Keratinocyte (primary cell): Measurements from ENCODE around the gene INSYN2A. TPM values are rescaled to one million over a fixed set of nuclear protein-coding genes. Genes with fewer than 3 reads are reported as not detected.

Experiments
- DNase-seq: peaks from one replicate; pipeline ENCODE4 v3.0.0-alpha.2; 2011; ENCODE audit warnings: low read depth, missing footprints, low spot score
- FAIRE-seq: peaks from 2 replicates; lab custom pipeline; 2011; peaks lifted over from hg19 to GRCh38; lab: Jason Lieb, UNC
- H2AFZ ChIP-seq: 2 replicates; pipeline ENCODE4 v1.6.0; 2012; ENCODE audit warnings: low read length, control low read depth, inconsistent platforms; ENCODE audit not compliant: control insufficient read depth
- H3K27ac ChIP-seq: 2 replicates; pipeline ENCODE4 v1.5.1; 2011; ENCODE audit warnings: low read length; ENCODE audit not compliant: control insufficient read depth, insufficient read depth
- H3K27me3 ChIP-seq: 3 replicates; pipeline ENCODE4 v1.6.0; 2011; ENCODE audit warnings: low read length; ENCODE audit not compliant: control insufficient read depth, insufficient read depth; ENCODE audit errors: extremely low read depth
- H3K36me3 ChIP-seq, 2 experiments: 2 replicates in 1 of 2; 3 replicates in 1 of 2; pipeline ENCODE4 v1.5.1; 2011; ENCODE audit warnings: low read length in 2 of 2, mild to moderate bottlenecking in 1 of 2; ENCODE audit not compliant: control insufficient read depth in 2 of 2, insufficient read depth in 2 of 2; ENCODE audit errors: extremely low read depth in 1 of 2
- H3K4me1 ChIP-seq: 3 replicates; pipeline ENCODE4 v1.5.1; 2011; ENCODE audit warnings: low read length; ENCODE audit not compliant: control insufficient read depth, insufficient read depth; ENCODE audit errors: extremely low read depth
- H3K4me2 ChIP-seq: 3 replicates; pipeline ENCODE4 v1.6.0; 2011; ENCODE audit warnings: low read depth, low read length; ENCODE audit not compliant: control insufficient read depth, insufficient read depth; ENCODE audit errors: extremely low read depth
- H3K4me3 ChIP-seq, 3 experiments: fragments of 200-600 bp in 1 of 3; sonication (generic) in 1 of 3; 2 replicates in 2 of 3; 3 replicates in 1 of 3; pipeline ENCODE4 v1.5.1; 2011 to 2016; ENCODE audit warnings: low read length in 3 of 3, mild to moderate bottlenecking in 3 of 3, control low read depth in 2 of 3, inconsistent platforms in 1 of 3, low read depth in 1 of 3, mixed read lengths in 1 of 3, mixed run types in 1 of 3, moderate library complexity in 1 of 3; ENCODE audit not compliant: control insufficient read depth in 2 of 3, insufficient read depth in 2 of 3; ENCODE audit errors: extremely low read depth in 1 of 3
- H3K79me2 ChIP-seq: 2 replicates; pipeline ENCODE4 v1.6.0; 2012; ENCODE audit warnings: low read length; ENCODE audit not compliant: control insufficient read depth, insufficient read depth
- H3K9ac ChIP-seq: 3 replicates; pipeline ENCODE4 v1.6.0; 2011; ENCODE audit warnings: low read length; ENCODE audit not compliant: control insufficient read depth, insufficient read depth; ENCODE audit errors: extremely low read depth
- H3K9me1 ChIP-seq: 3 replicates; pipeline ENCODE4 v1.6.0; 2011; ENCODE audit warnings: low read length; ENCODE audit not compliant: control insufficient read depth, insufficient read depth; ENCODE audit errors: extremely low read depth
- H3K9me3 ChIP-seq: 2 replicates; pipeline ENCODE4 v1.5.1; 2012; ENCODE audit warnings: low read depth, low read length; ENCODE audit not compliant: control insufficient read depth
- H4K20me1 ChIP-seq: 3 replicates; pipeline ENCODE4 v1.6.0; 2011; ENCODE audit warnings: low read length; ENCODE audit not compliant: control insufficient read depth, insufficient read depth; ENCODE audit errors: extremely low read depth
- EZH2 ChIP-seq: IDR thresholded peaks from one replicate; pipeline ENCODE4 v1.6.1; 2012; ENCODE audit warnings: inconsistent platforms, mild to moderate bottlenecking, low read length, moderate library complexity
- dilution Hi-C: fragments of 300-500 bp; cut with MboI; formaldehyde crosslinking; loops from one replicate; pipeline ENCODE4 v1.7.0; 2020; ENCODE audit warnings: low sequenced_read_pairs; ENCODE audit not compliant: extremely low pct_ligation_motif_present
- polyA plus RNA-seq, 5 experiments: library from polyadenylated mRNA; depleted of rRNA in 3 of 5; stranded (reverse) in 3 of 5; stranded (forward) in 1 of 5; unstranded in 1 of 5; fragments of >200 nt; gene quantifications; 1 replicate in 1 of 5; 2 replicates in 3 of 5; 3 replicates in 1 of 5; pipeline versions ENCODE4 v1.2.1 to v1.2.3, GENCODE V29; 2011 to 2012; ENCODE audit warnings: missing spikeins in 2 of 5, low read depth in 1 of 5, low replicate concordance in 1 of 5
- TF ChIP-seq, protein P1 (sequence below), 3 experiments: IDR thresholded peaks in 1 of 3; conservative IDR thresholded peaks in 1 of 3; optimal IDR thresholded peaks in 1 of 3; 2 replicates in 2 of 3; 3 replicates in 1 of 3; pipeline versions ENCODE3 to v1.5.1; 2011; ENCODE audit warnings: low read length in 3 of 3, mild to moderate bottlenecking in 3 of 3, moderate library complexity in 2 of 3, control low read depth in 1 of 3, inconsistent platforms in 1 of 3; ENCODE audit not compliant: insufficient read depth in 2 of 3; ENCODE audit errors: extremely low read depth in 1 of 3

Gene INSYN2A
- polyA plus RNA-seq, 1 donor (not counting 4 experiments of a cell fraction or from before 2014, with no cell fraction given): not detected

GRCh38 chr10:127228195-127228787 lies 31.9 kb upstream of the INSYN2A start:
- no peaks in the 10 kb centered on the region for H3K79me2 ChIP-seq
- FAIRE-seq: no peak
- no peak overlapping the region for H3K4me2 ChIP-seq
- peaks cover 0 to 2% of the 10 kb centered on the region in 2 experiments for H3K36me3 ChIP-seq
- no peak overlapping the region for H3K27ac ChIP-seq
- DNase-seq: no peak
- H3K4me1 ChIP-seq: no peaks in the 10 kb centered on the region
- H3K4me3 ChIP-seq: no peak overlapping the region
- no peaks in the 10 kb centered on the region for H4K20me1 ChIP-seq
- H3K9me1 ChIP-seq: no peaks in the 10 kb centered on the region
- H3K27me3 ChIP-seq: no peaks in the 10 kb centered on the region
- TF ChIP-seq EZH2: no peak
- TF ChIP-seq, protein P1, sequence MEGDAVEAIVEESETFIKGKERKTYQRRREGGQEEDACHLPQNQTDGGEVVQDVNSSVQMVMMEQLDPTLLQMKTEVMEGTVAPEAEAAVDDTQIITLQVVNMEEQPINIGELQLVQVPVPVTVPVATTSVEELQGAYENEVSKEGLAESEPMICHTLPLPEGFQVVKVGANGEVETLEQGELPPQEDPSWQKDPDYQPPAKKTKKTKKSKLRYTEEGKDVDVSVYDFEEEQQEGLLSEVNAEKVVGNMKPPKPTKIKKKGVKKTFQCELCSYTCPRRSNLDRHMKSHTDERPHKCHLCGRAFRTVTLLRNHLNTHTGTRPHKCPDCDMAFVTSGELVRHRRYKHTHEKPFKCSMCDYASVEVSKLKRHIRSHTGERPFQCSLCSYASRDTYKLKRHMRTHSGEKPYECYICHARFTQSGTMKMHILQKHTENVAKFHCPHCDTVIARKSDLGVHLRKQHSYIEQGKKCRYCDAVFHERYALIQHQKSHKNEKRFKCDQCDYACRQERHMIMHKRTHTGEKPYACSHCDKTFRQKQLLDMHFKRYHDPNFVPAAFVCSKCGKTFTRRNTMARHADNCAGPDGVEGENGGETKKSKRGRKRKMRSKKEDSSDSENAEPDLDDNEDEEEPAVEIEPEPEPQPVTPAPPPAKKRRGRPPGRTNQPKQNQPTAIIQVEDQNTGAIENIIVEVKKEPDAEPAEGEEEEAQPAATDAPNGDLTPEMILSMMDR (optimal IDR thresholded peaks at IDR 0.05 in 1 of 3, IDR thresholded peaks at IDR 0.05 in 1 of 3, conservative IDR thresholded peaks at IDR 0.05 in 1 of 3; ENCODE audit: extremely low read depth in 1 of 3, insufficient read depth in 2 of 3, low read length in 3 of 3): no peak
- no peak overlapping the region for H3K9ac ChIP-seq
- H3K9me3 ChIP-seq: no peaks in the 10 kb centered on the region
- no peak overlapping the region for H2AFZ ChIP-seq
- dilution Hi-C loops: no loop called here

DNA sequence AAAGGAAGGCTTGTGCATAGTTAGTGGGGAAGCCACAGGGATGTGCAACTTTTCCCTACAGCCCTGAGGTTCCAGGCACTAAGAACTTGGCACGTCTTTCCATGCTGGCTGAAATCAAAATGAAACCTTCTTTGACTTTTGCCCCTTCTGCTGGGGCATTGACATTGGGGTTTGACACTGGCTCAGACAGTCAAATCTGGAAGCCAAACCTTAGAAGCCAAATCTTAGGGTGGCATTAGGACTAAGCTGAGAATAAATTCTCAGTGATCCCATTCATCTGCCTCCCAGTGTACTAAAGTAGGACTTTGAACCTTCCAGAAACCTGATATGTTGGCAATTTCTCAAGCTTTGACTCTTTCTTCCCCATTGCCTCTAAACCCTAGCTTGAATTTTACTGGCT lies 31.3 kb upstream of the INSYN2A start:
- Histone ChIP-seq H4K20me1 (no peaks in the 10 kb centered on the region), H3K9me1 (no peaks in the 10 kb centered on the region), H3K9ac (no peak overlapping the region), H3K4me3 (no peak overlapping the region), H2AFZ (no peak overlapping the region), H3K79me2 (no peaks in the 10 kb centered on the region), H3K4me1 (no peaks in the 10 kb centered on the region), H3K27ac (no peak overlapping the region), H3K27me3 (no peaks in the 10 kb centered on the region), H3K36me3 (peaks cover 0 to 2% of the 10 kb centered on the region in 2 experiments), H3K4me2 (no peak overlapping the region), H3K9me3 (no peaks in the 10 kb centered on the region)
- FAIRE-seq: no peak
- DNase-seq: no peak
- dilution Hi-C loops: no loop called here
- no peak for TF ChIP-seq EZH2
- TF ChIP-seq, protein P1 (optimal IDR thresholded peaks at IDR 0.05 in 1 of 3, IDR thresholded peaks at IDR 0.05 in 1 of 3, conservative IDR thresholded peaks at IDR 0.05 in 1 of 3; ENCODE audit: extremely low read depth in 1 of 3, insufficient read depth in 2 of 3, low read length in 3 of 3): no peak
